WERI-Rb-1 (cell line): ENCODE data around the gene LRP1B.

Experiments
- DNase-seq: peaks from one replicate; pipeline ENCODE4 v3.0.0-alpha.2; 2020
- H3K27ac ChIP-seq: fragments of 250-450 bp; sonication (Bioruptor Pico); 2 replicates; pipeline ENCODE4 v1.5.1; 2020; ENCODE audit warnings: mild to moderate bottlenecking, moderate library complexity
- H3K27me3 ChIP-seq: fragments of 250-450 bp; sonication (Bioruptor Pico); 2 replicates; pipeline ENCODE4 v1.5.1; 2021; ENCODE audit warnings: mild to moderate bottlenecking, low read depth, moderate library complexity; ENCODE audit not compliant: insufficient read depth, severe bottlenecking
- H3K36me3 ChIP-seq: fragments of 250-450 bp; sonication (Bioruptor Pico); 2 replicates; pipeline ENCODE4 v1.5.1; 2020; ENCODE audit warnings: mild to moderate bottlenecking, moderate library complexity
- H3K4me3 ChIP-seq: 2 replicates; pipeline ENCODE4 v1.5.1; 2011; ENCODE audit warnings: low read depth, mild to moderate bottlenecking, control low read depth, low read length
- H3K9me3 ChIP-seq: fragments of 250-450 bp; sonication (Bioruptor Pico); 2 replicates; pipeline ENCODE4 v1.5.1; 2021; ENCODE audit warnings: mild to moderate bottlenecking, moderate library complexity; ENCODE audit not compliant: severe bottlenecking
- CTCF ChIP-seq: IDR thresholded peaks from 2 replicates; pipeline ENCODE4 v1.5.1; 2011; ENCODE audit warnings: low read depth, mild to moderate bottlenecking, control low read depth, inconsistent platforms, low read length

The LRP1B gene

GRCh38 chr2:140604788-140605187 is 1526.0 kb downstream of the LRP1B start:
- H3K36me3 ChIP-seq: no peaks in the 10 kb centered on the region
- TF ChIP-seq CTCF: no peak
- no peak overlapping the region for H3K4me3 ChIP-seq
- H3K27ac ChIP-seq: no peak overlapping the region
- H3K27me3 ChIP-seq: no peaks in the 10 kb centered on the region
- no peak for DNase-seq
- no peaks in the 10 kb centered on the region for H3K9me3 ChIP-seq

GRCh38 chr2:140604096-140604495 is 1526.7 kb downstream of the LRP1B start:
- H3K4me3 ChIP-seq: no peak overlapping the region
- H3K36me3 ChIP-seq: no peaks in the 10 kb centered on the region
- no peak for TF ChIP-seq CTCF
- H3K27ac ChIP-seq: no peak overlapping the region
- H3K9me3 ChIP-seq: no peaks in the 10 kb centered on the region
- no peak for DNase-seq
- H3K27me3 ChIP-seq: no peaks in the 10 kb centered on the region

- no peak for TF ChIP-seq CTCF
- no peak overlapping the region for H3K4me3 ChIP-seq
Observed at GRCh38 chr2:140603416-140603815, 1527.4 kb downstream of the LRP1B start.

GRCh38 chr2:140601801-140602200 is 1529.0 kb downstream of the LRP1B start:
- H3K27ac ChIP-seq: no peak overlapping the region
- DNase-seq: no peak
- no peaks in the 10 kb centered on the region for H3K9me3 ChIP-seq
- no peaks in the 10 kb centered on the region for H3K27me3 ChIP-seq
- H3K4me3 ChIP-seq: no peak overlapping the region
- H3K36me3 ChIP-seq: no peaks in the 10 kb centered on the region
- no peak for TF ChIP-seq CTCF

More at GRCh38 chr2:140603416-140603815, 1527.4 kb downstream of the LRP1B start:
- H3K36me3 ChIP-seq: no peaks in the 10 kb centered on the region
- no peaks in the 10 kb centered on the region for H3K27me3 ChIP-seq
- no peaks in the 10 kb centered on the region for H3K9me3 ChIP-seq
- no peak overlapping the region for H3K27ac ChIP-seq
- DNase-seq: no peak

GRCh38 chr2:140601342-140601741 is 1529.5 kb downstream of the LRP1B start:
- no peak for TF ChIP-seq CTCF
- H3K27me3 ChIP-seq: no peaks in the 10 kb centered on the region
- H3K36me3 ChIP-seq: no peaks in the 10 kb centered on the region
- H3K4me3 ChIP-seq: no peak overlapping the region
- DNase-seq: no peak
- no peak overlapping the region for H3K27ac ChIP-seq
- H3K9me3 ChIP-seq: no peaks in the 10 kb centered on the region

GRCh38 chr2:140600116-140600515 is 1530.7 kb downstream of the LRP1B start:
- no peak for TF ChIP-seq CTCF
- Histone ChIP-seq H3K9me3 (no peaks in the 10 kb centered on the region), H3K36me3 (no peaks in the 10 kb centered on the region), H3K27me3 (no peaks in the 10 kb centered on the region), H3K27ac (no peak overlapping the region), H3K4me3 (no peak overlapping the region)
- DNase-seq: no peak
